ENCODE measurements around the gene TMEM158. TPM values are rescaled to one million over a fixed set of nuclear protein-coding genes. Genes with fewer than 3 reads are reported as not detected.
A peak's percentile ranks its signal among the peaks of the same experiment; 100 is the strongest.

TMEM158 gene
- polyA plus RNA-seq, 4 donors, result 0.27 to 1.4 (median 0.97) TPM; not detected in 1

DNA sequence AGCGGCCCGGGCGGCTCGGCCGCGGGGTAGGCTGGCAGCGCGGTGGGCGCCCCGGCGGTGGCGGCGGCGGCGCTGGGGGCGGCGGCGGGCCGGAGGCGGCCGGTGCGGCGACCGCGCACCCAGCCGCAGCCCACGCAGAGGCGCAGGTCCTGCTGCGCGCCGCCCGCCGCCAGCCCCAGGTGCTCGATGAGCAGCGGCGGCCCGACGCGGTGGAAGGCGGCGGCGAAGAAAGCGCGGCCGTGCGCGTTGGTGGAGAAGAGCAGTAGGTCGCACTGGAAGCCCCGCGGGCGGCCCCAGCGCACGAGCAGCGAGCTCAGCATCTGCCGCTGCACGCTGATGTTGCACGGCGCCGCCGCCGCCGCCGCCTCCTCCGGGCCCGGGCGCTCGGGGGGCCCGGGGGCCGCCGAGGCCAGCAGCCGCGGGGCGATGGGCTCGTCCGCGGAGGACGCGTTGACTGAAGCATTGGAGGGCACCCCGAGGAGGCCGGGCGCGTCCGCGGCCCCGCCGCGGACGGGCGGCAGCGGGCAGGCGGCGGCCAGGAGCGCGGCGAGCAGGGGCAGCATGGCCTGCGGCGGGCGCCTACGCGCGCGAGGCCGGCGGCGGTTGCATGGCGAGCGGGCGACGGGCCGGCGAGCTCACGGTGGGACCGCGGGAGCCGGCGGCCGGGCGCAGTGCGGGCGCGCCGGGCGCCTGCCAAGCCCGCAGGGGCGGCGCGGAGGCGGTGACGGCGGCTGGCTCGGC, 452 bp downstream of the TMEM158 start:
- Histone ChIP-seq H3K9me3 (ENCODE audit: control insufficient read depth in 2 of 2, insufficient read depth in 1 of 2, low read depth in 1 of 2, low read length in 1 of 2) (no peaks in the 10 kb centered on the region), H3K27ac (ENCODE audit: low read depth in 1 of 3, low read length in 2 of 3) (no peak overlapping the region), H3K27me3 (ENCODE audit: control insufficient read depth in 3 of 3, insufficient read depth in 3 of 3, low read length in 3 of 3) (peaks cover 4 to 69% (median 14%) of the 10 kb centered on the region in 3 donors), H3K4me1 (ENCODE audit: control insufficient read depth in 3 of 3, insufficient read depth in 2 of 3, low read depth in 1 of 3, low read length in 2 of 3) (peaks cover 0 to 4% (median 0%) of the 10 kb centered on the region in 3 donors), H3K4me3 (ENCODE audit: low read depth in 1 of 3, low read length in 3 of 3) (peak overlapping the region; percentile 15 to 72 (median 42)), H3K36me3 (ENCODE audit: control insufficient read depth in 3 of 3, insufficient read depth in 2 of 3, low read depth in 1 of 3, low read length in 3 of 3) (no peaks in the 10 kb centered on the region)
- DNase-seq (peak in 1 of 2 donors; percentile 62), FAIRE-seq (no peak)
- 0 to 1% (median 0%) methylated on average over 46 to 131 of the region's 131 CpGs for WGBS, 3 donors

DNA sequence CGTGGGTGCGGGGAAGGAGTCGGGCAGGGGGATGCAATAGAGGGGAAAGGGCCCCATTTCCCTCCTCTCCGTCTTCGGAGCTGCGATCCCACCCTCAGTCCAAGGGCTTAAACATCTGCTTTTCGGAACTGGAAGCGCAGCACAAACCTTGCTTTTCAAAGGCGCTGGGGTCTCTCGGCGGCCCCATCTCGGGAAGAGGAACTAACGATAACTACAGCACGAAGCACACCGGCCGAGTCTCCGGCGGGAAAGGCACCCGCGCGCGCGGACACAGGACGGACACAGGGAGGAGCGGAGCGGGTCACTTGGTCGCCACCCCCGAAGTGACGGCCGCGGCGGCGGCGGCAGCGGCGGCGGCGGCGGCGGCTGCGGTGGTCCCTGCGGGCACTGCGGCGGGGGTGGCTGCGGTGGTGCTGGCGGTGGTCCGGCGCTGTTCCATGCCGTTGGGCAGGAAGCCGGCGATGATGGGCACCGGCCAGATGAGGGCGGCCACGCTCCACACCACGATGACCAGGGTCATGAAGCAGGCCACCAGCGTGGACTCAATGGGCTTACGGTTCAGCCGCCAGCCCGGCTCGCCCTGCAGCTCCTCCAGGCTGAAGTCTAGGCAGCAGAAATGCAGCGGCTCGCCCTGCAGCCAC, 1.1 kb downstream of the TMEM158 start:
- Histone ChIP-seq H3K4me1 (ENCODE audit: control insufficient read depth in 3 of 3, insufficient read depth in 2 of 3, low read depth in 1 of 3, low read length in 2 of 3) (peaks cover 0 to 4% (median 0%) of the 10 kb centered on the region in 3 donors), H3K27me3 (ENCODE audit: control insufficient read depth in 3 of 3, insufficient read depth in 3 of 3, low read length in 3 of 3) (peaks cover 4 to 73% (median 13%) of the 10 kb centered on the region in 3 donors), H3K9me3 (ENCODE audit: control insufficient read depth in 2 of 2, insufficient read depth in 1 of 2, low read depth in 1 of 2, low read length in 1 of 2) (no peaks in the 10 kb centered on the region), H3K4me3 (ENCODE audit: low read depth in 1 of 3, low read length in 3 of 3) (peak overlapping the region; percentile 34 to 72 (median 42)), H3K36me3 (ENCODE audit: control insufficient read depth in 3 of 3, insufficient read depth in 2 of 3, low read depth in 1 of 3, low read length in 3 of 3) (no peaks in the 10 kb centered on the region), H3K27ac (ENCODE audit: low read depth in 1 of 3, low read length in 2 of 3) (no peak overlapping the region)
- FAIRE-seq (no peak), DNase-seq (peak; percentile 27 to 73)
- 1 to 2% (median 1%) methylated on average over 44 to 62 of the region's 62 CpGs for WGBS, 3 donors

DNA sequence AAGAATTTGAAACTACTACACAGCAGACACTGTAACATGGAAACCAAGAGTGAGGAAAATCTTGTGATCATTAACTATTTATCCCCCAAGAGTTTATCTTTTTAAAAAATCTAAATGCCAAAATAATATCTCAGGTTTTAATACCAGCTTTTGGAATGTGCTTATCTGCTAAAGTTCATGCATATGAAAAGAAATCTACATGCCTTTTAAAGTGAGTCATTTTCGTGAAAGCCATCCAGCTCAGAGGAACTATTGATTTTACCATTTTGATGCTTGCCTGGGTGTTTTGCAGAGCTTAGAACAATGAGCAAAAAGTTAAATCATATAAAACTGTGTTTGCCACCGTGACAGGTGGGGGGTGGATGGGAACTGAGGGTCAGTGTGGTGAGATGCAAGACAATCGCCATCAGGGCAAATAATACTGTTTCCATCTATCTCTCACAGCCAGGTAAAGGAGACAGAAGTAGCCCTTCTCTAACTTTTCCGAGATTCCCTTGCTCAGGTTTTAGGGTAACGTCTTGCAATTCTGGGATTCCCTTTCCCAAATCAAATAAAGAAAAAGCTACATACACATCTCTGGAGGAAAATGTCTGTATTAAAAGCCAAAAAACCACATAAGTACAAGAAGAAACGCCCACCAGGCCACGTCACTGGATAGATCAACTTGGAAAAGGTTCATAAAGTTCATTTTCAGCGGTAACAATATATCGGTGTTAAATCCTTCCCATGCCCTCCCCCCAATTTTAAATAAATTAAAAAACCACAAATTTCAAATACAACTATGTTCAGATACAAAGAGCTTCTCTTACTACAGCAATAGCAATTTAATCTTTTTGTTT, 2.0 kb downstream of the TMEM158 start:
- H3K4me3 ChIP-seq (ENCODE audit: low read depth in 1 of 3, low read length in 3 of 3), result no peak overlapping the region
- H3K36me3 ChIP-seq (ENCODE audit: control insufficient read depth in 3 of 3, insufficient read depth in 2 of 3, low read depth in 1 of 3, low read length in 3 of 3), result no peaks in the 10 kb centered on the region
- H3K27ac ChIP-seq (ENCODE audit: low read depth in 1 of 3, low read length in 2 of 3), result no peak overlapping the region
- 12 to 33% (median 19%) methylated on average over 9 of the region's 9 CpGs for WGBS, 3 donors
- no peaks in the 10 kb centered on the region for H3K9me3 ChIP-seq (ENCODE audit: control insufficient read depth in 2 of 2, insufficient read depth in 1 of 2, low read depth in 1 of 2, low read length in 1 of 2)
- peaks cover 4 to 68% (median 10%) of the 10 kb centered on the region in 3 donors for H3K27me3 ChIP-seq (ENCODE audit: control insufficient read depth in 3 of 3, insufficient read depth in 3 of 3, low read length in 3 of 3)
- peak in 1 of 2 donors; percentile 19 for DNase-seq
- H3K4me1 ChIP-seq (ENCODE audit: control insufficient read depth in 3 of 3, insufficient read depth in 2 of 3, low read depth in 1 of 3, low read length in 2 of 3), result peaks cover 0 to 4% (median 0%) of the 10 kb centered on the region in 3 donors
- FAIRE-seq, result no peak

DNA sequence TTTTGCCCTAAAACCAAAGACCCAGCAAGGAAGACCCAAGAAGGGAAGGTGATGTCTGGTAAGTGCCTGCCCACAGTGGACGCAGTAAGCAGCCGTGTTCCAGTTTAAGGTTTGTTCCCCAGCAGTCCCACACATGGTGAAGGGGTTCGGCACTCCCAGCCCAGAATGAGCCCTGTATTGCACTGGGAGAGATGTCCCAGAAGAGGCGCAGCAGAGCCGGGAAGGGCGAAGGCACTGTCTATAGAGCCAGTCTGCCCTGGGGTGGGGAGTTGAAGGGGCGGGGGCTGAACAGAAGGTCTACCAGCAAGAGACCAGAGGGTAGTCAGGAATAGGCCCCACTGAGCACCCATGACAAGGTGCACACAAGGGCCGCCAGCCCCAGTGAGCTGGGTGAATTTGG, 6.4 kb downstream of the TMEM158 start:
- H3K27ac ChIP-seq (ENCODE audit: low read depth in 1 of 3, low read length in 2 of 3), result no peak overlapping the region
- no peaks in the 10 kb centered on the region for H3K9me3 ChIP-seq (ENCODE audit: control insufficient read depth in 2 of 2, insufficient read depth in 1 of 2, low read depth in 1 of 2, low read length in 1 of 2)
- DNase-seq (no peak), FAIRE-seq (no peak)
- H3K4me1 ChIP-seq (ENCODE audit: control insufficient read depth in 3 of 3, insufficient read depth in 2 of 3, low read depth in 1 of 3, low read length in 2 of 3), result no peaks in the 10 kb centered on the region
- 93 to 96% (median 95%) methylated on average over 8 of the region's 8 CpGs for WGBS, 3 donors
- peaks cover 0 to 37% (median 2%) of the 10 kb centered on the region in 3 donors for H3K27me3 ChIP-seq (ENCODE audit: control insufficient read depth in 3 of 3, insufficient read depth in 3 of 3, low read length in 3 of 3)
- H3K36me3 ChIP-seq (ENCODE audit: control insufficient read depth in 3 of 3, insufficient read depth in 2 of 3, low read depth in 1 of 3, low read length in 3 of 3), result no peaks in the 10 kb centered on the region
- H3K4me3 ChIP-seq (ENCODE audit: low read depth in 1 of 3, low read length in 3 of 3), result no peak overlapping the region

DNA sequence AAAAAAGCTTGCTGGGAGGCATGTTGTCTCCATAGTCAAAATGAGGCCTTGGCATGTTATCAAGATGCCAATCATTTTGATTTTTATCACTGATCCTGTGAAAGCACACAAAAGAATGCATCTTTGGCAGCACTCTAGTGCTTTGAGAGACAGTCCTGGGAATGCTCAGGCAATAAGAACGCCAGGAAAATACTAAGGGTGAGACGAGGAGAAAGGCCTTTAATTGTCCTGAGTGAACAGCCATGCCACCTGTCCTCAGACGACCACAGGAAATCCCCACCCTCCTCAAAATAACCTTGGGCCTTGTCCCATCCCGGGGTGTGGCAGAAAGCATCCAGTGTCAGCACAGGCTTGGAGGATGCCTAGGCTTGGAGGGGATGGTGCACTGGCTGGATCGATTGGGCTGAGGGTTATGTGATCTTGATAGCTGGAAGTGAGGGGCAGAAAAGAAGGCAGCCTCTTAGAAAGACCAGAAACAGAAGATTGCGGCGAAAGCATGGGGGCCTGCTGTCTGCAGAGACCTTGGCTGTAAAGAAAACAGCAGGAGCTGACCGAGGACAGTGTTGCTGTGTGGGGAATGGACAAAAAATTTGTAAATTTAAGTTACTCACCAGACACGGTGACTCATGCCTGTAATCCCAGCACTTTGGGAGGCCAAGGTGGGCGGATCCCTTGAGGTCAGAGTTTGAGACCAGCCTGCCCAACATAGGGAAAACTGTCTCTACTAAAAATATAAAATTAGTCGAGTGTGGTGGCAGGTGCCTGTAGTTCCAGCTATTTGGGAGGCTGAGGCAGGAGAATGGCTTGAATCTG, 7.3 kb downstream of the TMEM158 start:
- H3K9me3 ChIP-seq (ENCODE audit: control insufficient read depth in 2 of 2, insufficient read depth in 1 of 2, low read depth in 1 of 2, low read length in 1 of 2), result no peaks in the 10 kb centered on the region
- peaks cover 0 to 29% (median 2%) of the 10 kb centered on the region in 3 donors for H3K27me3 ChIP-seq (ENCODE audit: control insufficient read depth in 3 of 3, insufficient read depth in 3 of 3, low read length in 3 of 3)
- FAIRE-seq (no peak), DNase-seq (no peak)
- H3K4me1 ChIP-seq (ENCODE audit: control insufficient read depth in 3 of 3, insufficient read depth in 2 of 3, low read depth in 1 of 3, low read length in 2 of 3), result no peaks in the 10 kb centered on the region
- no peaks in the 10 kb centered on the region for H3K36me3 ChIP-seq (ENCODE audit: control insufficient read depth in 3 of 3, insufficient read depth in 2 of 3, low read depth in 1 of 3, low read length in 3 of 3)
- no peak overlapping the region for H3K27ac ChIP-seq (ENCODE audit: low read depth in 1 of 3, low read length in 2 of 3)
- 51 to 66% (median 54%) methylated on average over 11 of the region's 11 CpGs for WGBS, 3 donors
- no peak overlapping the region for H3K4me3 ChIP-seq (ENCODE audit: low read depth in 1 of 3, low read length in 3 of 3)

DNA sequence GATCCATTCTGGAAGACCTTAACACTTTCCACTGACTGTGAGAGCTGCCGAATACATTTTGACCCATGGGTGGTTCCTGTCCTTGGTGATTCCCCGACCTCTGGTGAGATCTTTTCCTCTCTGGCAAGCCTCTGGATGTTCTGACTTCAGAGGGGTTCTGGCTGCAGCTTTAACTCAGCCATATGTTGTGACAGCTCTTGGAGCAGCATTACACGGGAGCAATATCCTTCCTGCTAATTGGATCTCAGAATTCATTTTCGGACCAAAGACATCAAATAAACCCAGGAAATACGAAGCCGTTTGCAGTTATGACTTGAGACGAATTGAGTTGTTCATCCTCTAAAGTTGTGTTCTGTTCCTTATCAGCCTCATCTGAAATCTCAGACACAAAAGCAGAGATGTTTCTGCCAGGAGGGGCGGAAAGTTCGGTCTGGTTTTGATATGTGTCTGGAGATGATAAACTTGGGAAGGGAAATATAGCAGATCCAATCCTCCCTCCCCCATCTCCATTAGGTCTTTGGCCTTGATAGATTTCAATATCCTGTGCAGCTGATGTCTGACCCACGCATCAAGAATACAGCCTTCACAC, 10.0 kb downstream of the TMEM158 start:
- FAIRE-seq, result no peak

DNA sequence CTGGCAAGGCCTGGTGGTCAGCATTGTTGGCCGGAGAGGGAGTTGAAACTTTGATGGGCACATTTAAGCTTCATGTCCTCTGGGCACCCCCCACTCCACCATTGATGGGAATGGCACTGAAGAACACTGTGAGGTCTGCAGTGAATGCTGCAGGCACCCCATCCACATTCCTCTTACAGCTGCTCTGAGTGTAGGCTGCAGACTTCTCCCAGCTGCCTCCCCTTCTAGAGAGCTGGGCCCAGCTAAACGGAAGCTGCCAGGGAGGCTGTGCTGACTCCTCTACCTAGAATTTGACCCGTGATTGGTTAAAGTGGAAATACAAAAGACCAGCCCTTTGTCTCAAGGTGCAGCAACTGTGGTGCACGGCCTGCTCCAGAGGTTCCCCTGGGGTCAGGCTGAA, 10.6 kb downstream of the TMEM158 start:
- Histone ChIP-seq H3K36me3 (ENCODE audit: control insufficient read depth in 3 of 3, insufficient read depth in 2 of 3, low read depth in 1 of 3, low read length in 3 of 3) (no peaks in the 10 kb centered on the region), H3K27ac (ENCODE audit: low read depth in 1 of 3, low read length in 2 of 3) (no peak overlapping the region), H3K9me3 (ENCODE audit: control insufficient read depth in 2 of 2, insufficient read depth in 1 of 2, low read depth in 1 of 2, low read length in 1 of 2) (no peaks in the 10 kb centered on the region), H3K4me1 (ENCODE audit: control insufficient read depth in 3 of 3, insufficient read depth in 2 of 3, low read depth in 1 of 3, low read length in 2 of 3) (peaks cover 0 to 6% (median 0%) of the 10 kb centered on the region in 3 donors), H3K27me3 (ENCODE audit: control insufficient read depth in 3 of 3, insufficient read depth in 3 of 3, low read length in 3 of 3) (peaks cover 0 to 5% (median 0%) of the 10 kb centered on the region in 3 donors), H3K4me3 (ENCODE audit: low read depth in 1 of 3, low read length in 3 of 3) (no peak overlapping the region)
- 65 to 76% (median 73%) methylated on average over 4 of the region's 4 CpGs for WGBS, 3 donors
- DNase-seq (no peak), FAIRE-seq (no peak)

More for the DNA sequence above, 10.0 kb downstream of the TMEM158 start:
- no peak overlapping the region for H3K4me3 ChIP-seq (ENCODE audit: low read depth in 1 of 3, low read length in 3 of 3)
- DNase-seq, result no peak
- peaks cover 0 to under 1% (median 0%) of the 10 kb centered on the region in 3 donors for H3K4me1 ChIP-seq (ENCODE audit: control insufficient read depth in 3 of 3, insufficient read depth in 2 of 3, low read depth in 1 of 3, low read length in 2 of 3)
- no peaks in the 10 kb centered on the region for H3K9me3 ChIP-seq (ENCODE audit: control insufficient read depth in 2 of 2, insufficient read depth in 1 of 2, low read depth in 1 of 2, low read length in 1 of 2)
- no peaks in the 10 kb centered on the region for H3K36me3 ChIP-seq (ENCODE audit: control insufficient read depth in 3 of 3, insufficient read depth in 2 of 3, low read depth in 1 of 3, low read length in 3 of 3)
- no peak overlapping the region for H3K27ac ChIP-seq (ENCODE audit: low read depth in 1 of 3, low read length in 2 of 3)
- H3K27me3 ChIP-seq (ENCODE audit: control insufficient read depth in 3 of 3, insufficient read depth in 3 of 3, low read length in 3 of 3), result peaks cover 0 to 8% (median 0%) of the 10 kb centered on the region in 3 donors
- WGBS, 3 donors, result 68 to 80% (median 78%) methylated on average over 10 of the region's 10 CpGs

All from small intestine (tissue), 7 donors.